K562 (cell line): ENCODE results near the gene SPATS2L.

Experiments
- ETS1 ChIP-seq: conservative IDR thresholded peaks from 2 replicates; pipeline ENCODE4 v1.6.1; 2011; ENCODE audit warnings: low read depth, mild to moderate bottlenecking, low read length; ENCODE audit not compliant: control insufficient read depth
- IRF1 ChIP-seq: sonication (generic); formaldehyde crosslinking; IDR thresholded peaks from 2 replicates; pipeline ENCODE4 v1.8.0; 2022; ENCODE audit warnings: missing genetic modification reagents, mild to moderate bottlenecking, borderline replicate concordance
- MLX ChIP-seq, 2 experiments: fragments of 450-650 bp in 1 of 2; sonication (generic) in 1 of 2; formaldehyde crosslinking; conservative IDR thresholded peaks; 2 replicates each; pipeline versions ENCODE4 v1.4.0 to v1.8.1; 2020 to 2022; ENCODE audit warnings: mild to moderate bottlenecking in 1 of 2, missing genetic modification reagents in 1 of 2
- PATZ1 ChIP-seq: fragments of 250-450 bp; sonication (Bioruptor Pico); IDR thresholded peaks from 2 replicates; pipeline ENCODE4 v1.5.0; 2020; ENCODE audit warnings: mild to moderate bottlenecking, borderline replicate concordance
- SMC3 ChIP-seq: conservative IDR thresholded peaks from 2 replicates; pipeline ENCODE4 v1.6.1; 2011; ENCODE audit warnings: low read depth, low read length, improper control_type of control experiment; ENCODE audit not compliant: insufficient read depth
- SPI1 ChIP-seq: IDR thresholded peaks from 2 replicates; pipeline ENCODE4 v1.6.1; 2011; ENCODE audit warnings: low read depth, low read length, control low read depth, borderline replicate concordance
- YY1 ChIP-seq, 3 experiments: IDR thresholded peaks; 2 replicates each; pipeline ENCODE4 v1.6.1; 2011; ENCODE audit warnings: low read length in 2 of 3, mild to moderate bottlenecking in 2 of 3, moderate library complexity in 2 of 3, borderline replicate concordance in 1 of 3, control low read depth in 1 of 3, low read depth in 1 of 3; ENCODE audit not compliant: insufficient read depth in 3 of 3, insufficient replicate concordance in 2 of 3, control insufficient read depth in 1 of 3, insufficient read length in 1 of 3; ENCODE audit errors: extremely low read depth in 1 of 3

GRCh38 chr2:200301953-200302858, 4.3 kb upstream of the SPATS2L start:
- TF ChIP-seq SPI1 (no peak), ETS1 (no peak), SMC3 (no peak), IRF1 (CRISPR knock-in tag) (no peak), MLX (CRISPR knock-in tag; conservative IDR thresholded peaks at IDR 0.05) (no peak), YY1 (IDR thresholded peaks at IDR 0.05; ENCODE audit: borderline replicate concordance in 1 of 3, control insufficient read depth in 1 of 3, extremely low read depth in 1 of 3, insufficient read depth in 3 of 3, insufficient read length in 1 of 3, insufficient replicate concordance in 2 of 3, low read depth in 1 of 3, low read length in 2 of 3) (no peak), PATZ1 (CRISPR knock-in tag) (no peak)
